Psoas muscle (tissue), 8 donors: ENCODE measurements around the gene ASXL1. TPM values are rescaled to one million over a fixed set of nuclear protein-coding genes. Genes with fewer than 3 reads are reported as not detected.

Experiments
- ATAC-seq, 4 donors: fragments of 200-7000 bp; cut with Tn5 transposase; one replicate each; pipeline ENCODE4 v1.9.1; 2020; ENCODE audit warnings: moderate library complexity in 3 of 4, mild to moderate bottlenecking in 2 of 4
- DNase-seq, 2 donors: peaks; one replicate each; pipeline ENCODE4 v3.0.0-alpha.2; 2020
- H3K27ac ChIP-seq: fragments of 200-600 bp; one replicate; pipeline ENCODE4 v1.8.0; 2022
- H3K27me3 ChIP-seq, 3 donors: fragments of 200-600 bp in 1 of 3; one replicate each; pipeline versions ENCODE4 v1.6.1 to v1.8.0; 2013 to 2022; ENCODE audit warnings: low read length in 2 of 3, mild to moderate bottlenecking in 2 of 3, moderate library complexity in 1 of 3; ENCODE audit not compliant: insufficient read depth in 3 of 3
- H3K36me3 ChIP-seq, 2 donors: fragments of 200-600 bp in 1 of 2; one replicate each; pipeline versions ENCODE4 v1.6.1 to v1.8.0; 2013 to 2022; ENCODE audit warnings: low read depth in 1 of 2, mild to moderate bottlenecking in 1 of 2, moderate library complexity in 1 of 2; ENCODE audit not compliant: insufficient read depth in 1 of 2
- H3K4me1 ChIP-seq: fragments of 200-600 bp; one replicate; pipeline ENCODE4 v1.8.0; 2022
- H3K4me3 ChIP-seq: fragments of 200-600 bp; one replicate; pipeline ENCODE4 v1.8.0; 2022; ENCODE audit warnings: mild to moderate bottlenecking
- H3K9me3 ChIP-seq: fragments of 200-600 bp; one replicate; pipeline ENCODE4 v1.8.0; 2022
- CTCF ChIP-seq: fragments of 200-600 bp; IDR thresholded peaks from one replicate; pipeline ENCODE4 v1.8.0; 2022; ENCODE audit warnings: antibody characterized with exemption
- WGBS, 3 donors: extraction: QIAGEN DNeasy Blood & Tissue Kit; methylation state at CpG; one replicate each; pipeline versions ENCODE4 v1.1.6 to v1.1.7; 2013; 5-methylcytosine and 5-hydroxymethylcytosine counted together
- intact Hi-C, 2 donors: fragments of 100-400 bp; cut with DNase I; formaldehyde crosslinking; loops; one replicate each; pipeline versions ENCODE4 v1.11.0 to v1.14.2; 2022
- polyA plus RNA-seq, 3 donors: library from polyadenylated mRNA; stranded (reverse); fragments of 200-250 nt; gene quantifications; one replicate each; pipeline ENCODE4 v1.2.3, GENCODE V29; 2013
- total RNA-seq, 4 donors: library from RNA; stranded (reverse); fragmentation: NEBNext Ultra II Directional in 2 of 4; extraction: Animal tissue kit (Norgen Biotek cat#: 25700) in 2 of 4; gene quantifications; one replicate each; pipeline versions ENCODE4 v1.2.1 to v1.2.4, GENCODE V29; 2021 to 2023
- donor health status: healthy with polysubstance abuse.
- donor health status: DM: no; HTN: no; CAD: no; lungs with moderate emphysema.
- donor health status: Bipolar disorder and iron deficiency.
- donor health status: healthy.
- donor health status: DM: yes; HTN: yes; CAD: no.
- donor health status: DM: no; HTN: no; CAD: no.
- donor health status: DM: no; HTN: no; CAD: no.
- donor health status: DM: yes; HTN: yes; CAD: no.

ASXL1 gene
- total and polyA plus RNA-seq, 7 donors: 18.5 to 52.0 (median 23.2) TPM

- intact Hi-C loops: no loop called here
- Histone ChIP-seq H3K4me3 (no peak overlapping the region), H3K27me3 (peaks cover 0 to 1% (median 0%) of the 10 kb centered on the region in 3 donors), H3K36me3 (peaks cover 0 to 21% of the 10 kb centered on the region in 2 donors), H3K4me1 (peaks cover 13% of the 10 kb centered on the region), H3K27ac (no peak overlapping the region), H3K9me3 (no peaks in the 10 kb centered on the region)
- DNase-seq (no peak), ATAC-seq (peak in 2 of 4 donors; percentile 21 to 35)
- 65 to 80% (median 65%) methylated on average over 22 of the region's 22 CpGs for WGBS, 3 donors
- no peak for TF ChIP-seq CTCF
Observed at GRCh38 chr20:32447136-32448027, 89.3 kb downstream of the ASXL1 start.

DNA sequence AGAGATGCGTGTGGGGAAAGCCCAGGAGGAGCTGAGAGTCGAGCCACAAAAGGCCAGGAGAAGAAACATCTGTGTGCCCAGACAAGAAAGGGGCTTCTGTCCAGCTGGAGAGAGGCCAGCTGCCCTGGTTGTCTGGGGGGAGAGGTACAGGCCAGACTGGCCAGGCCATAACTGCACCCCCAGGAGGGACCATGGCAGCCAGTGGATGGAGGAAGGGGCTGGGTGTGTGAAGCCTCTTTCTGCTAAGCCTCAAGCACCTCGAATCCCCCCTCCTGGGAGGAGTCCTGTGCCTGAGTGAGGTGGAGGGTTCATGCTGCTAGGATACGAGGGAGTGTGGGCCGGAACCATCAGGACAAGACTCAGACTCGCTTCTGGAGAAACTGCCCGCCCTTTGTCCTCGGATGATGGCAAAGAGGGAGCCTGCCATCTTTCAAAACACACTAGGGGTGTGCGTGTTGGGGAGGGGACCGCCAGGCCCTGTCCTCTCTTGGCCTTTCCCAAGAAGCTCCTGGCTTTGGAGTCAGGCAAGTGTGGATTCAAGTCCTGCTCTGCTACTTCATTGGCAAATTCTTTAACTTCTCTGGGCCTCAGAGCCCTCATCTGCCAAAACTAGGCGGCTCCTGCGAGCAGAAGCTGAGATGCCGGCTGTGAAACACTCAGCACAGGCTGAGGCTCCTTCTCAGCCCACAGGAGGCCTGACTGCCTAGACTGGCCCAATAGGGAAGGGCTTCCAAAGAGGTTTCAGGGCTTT lies 90.3 kb downstream of the ASXL1 start:
- no peaks in the 10 kb centered on the region for H3K9me3 ChIP-seq
- 61 to 69% (median 68%) methylated on average over 13 of the region's 13 CpGs for WGBS, 3 donors
- ATAC-seq (no peak), DNase-seq (no peak)
- TF ChIP-seq CTCF: no peak
- H3K27ac ChIP-seq: no peak overlapping the region
- intact Hi-C loops: no loop called here
- H3K4me3 ChIP-seq: no peak overlapping the region
- H3K4me1 ChIP-seq: peaks cover 13% of the 10 kb centered on the region
- H3K36me3 ChIP-seq: peaks cover 0 to 18% of the 10 kb centered on the region in 2 donors
- H3K27me3 ChIP-seq: peaks cover 0 to 1% (median 0%) of the 10 kb centered on the region in 3 donors

- WGBS, 3 donors: 64 to 68% (median 65%) methylated on average over 9 of the region's 9 CpGs
- no peak overlapping the region for H3K4me3 ChIP-seq
- no peak for DNase-seq
- no peak overlapping the region for H3K27ac ChIP-seq
- intact Hi-C loops: no loop called here
- H3K4me1 ChIP-seq: peaks cover 13% of the 10 kb centered on the region
- H3K27me3 ChIP-seq: peaks cover 0 to 1% (median 0%) of the 10 kb centered on the region in 3 donors
- ATAC-seq: no peak
- peaks cover 0 to 10% of the 10 kb centered on the region in 2 donors for H3K36me3 ChIP-seq
- H3K9me3 ChIP-seq: no peaks in the 10 kb centered on the region
- no peak for TF ChIP-seq CTCF
Observed at GRCh38 chr20:32449057-32449889, 91.1 kb downstream of the ASXL1 start.

DNA sequence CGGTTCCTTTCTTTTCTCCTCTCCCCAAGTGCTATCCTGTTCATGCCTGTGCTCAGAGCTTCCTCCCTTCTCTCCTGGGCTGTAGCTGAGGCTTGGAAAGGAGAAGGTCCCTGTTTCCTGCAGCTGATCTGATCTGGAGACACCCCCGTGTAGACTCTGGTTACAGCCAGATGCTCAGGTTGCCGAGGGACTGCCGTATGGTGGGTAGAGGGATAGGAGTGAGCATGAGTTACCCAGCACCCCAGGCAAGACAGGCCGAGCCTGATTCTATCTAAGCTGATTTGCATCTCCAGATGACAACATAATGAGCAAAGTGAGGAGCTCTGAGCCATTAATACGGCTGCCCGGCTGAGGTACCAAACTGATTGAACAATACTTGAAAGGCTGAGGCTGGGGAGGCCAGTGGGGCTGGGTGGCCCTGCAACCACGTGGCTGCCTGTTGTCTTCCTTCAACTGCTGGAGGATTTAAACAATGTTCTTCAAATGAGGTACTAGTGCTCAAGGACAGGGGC lies 91.8 kb downstream of the ASXL1 start:
- no peaks in the 10 kb centered on the region for H3K9me3 ChIP-seq
- peaks cover 0 to 9% of the 10 kb centered on the region in 2 donors for H3K36me3 ChIP-seq
- no peak for TF ChIP-seq CTCF
- intact Hi-C loops: no loop called here
- peaks cover 0 to 1% (median 0%) of the 10 kb centered on the region in 3 donors for H3K27me3 ChIP-seq
- H3K4me3 ChIP-seq: no peak overlapping the region
- H3K27ac ChIP-seq: no peak overlapping the region
- peaks cover 15% of the 10 kb centered on the region for H3K4me1 ChIP-seq
- ATAC-seq (no peak), DNase-seq (no peak)
- 36 to 39% (median 37%) methylated on average over 8 of the region's 8 CpGs for WGBS, 3 donors
